Stimulated activated CD8-positive, alpha-beta memory T cell treated with anti-CD3 and anti-CD28 coated beads, Interleukin-2, amount 100 ng/mL, for 48 hours (primary cell): ENCODE data around the gene NCAPG.
"Not testable (repeated sequence)": the region's sequence is repeated elsewhere in the genome, so short reads cannot be mapped to it uniquely, and the experiment has no call there.

ENCODE experiments used
- DNase-seq, 2 donors: peaks; one replicate each; pipeline ENCODE4 v3.0.0-alpha.2; 2020; ENCODE audit warnings: low read depth in 2 of 2

The NCAPG gene

DNA sequence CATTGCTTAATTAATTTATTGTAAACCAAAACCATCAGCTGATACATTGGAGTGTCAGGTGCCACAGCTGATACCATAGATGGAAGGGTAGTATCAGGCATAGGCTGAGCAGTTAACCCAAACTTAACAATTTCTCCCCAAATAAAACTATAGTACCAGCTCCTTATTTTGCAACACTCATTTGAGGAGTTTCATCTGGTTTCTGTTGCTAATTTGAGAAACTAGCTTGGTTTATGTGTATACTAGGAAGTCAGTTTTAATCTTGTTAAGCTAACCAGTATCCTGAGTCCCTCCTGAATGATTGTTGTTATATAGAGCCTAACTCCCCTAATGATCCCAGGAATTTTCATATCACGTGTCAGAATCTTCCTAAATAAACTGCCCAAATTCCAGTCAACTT, 13.0 kb upstream of the NCAPG start:
- no peak for DNase-seq

DNA sequence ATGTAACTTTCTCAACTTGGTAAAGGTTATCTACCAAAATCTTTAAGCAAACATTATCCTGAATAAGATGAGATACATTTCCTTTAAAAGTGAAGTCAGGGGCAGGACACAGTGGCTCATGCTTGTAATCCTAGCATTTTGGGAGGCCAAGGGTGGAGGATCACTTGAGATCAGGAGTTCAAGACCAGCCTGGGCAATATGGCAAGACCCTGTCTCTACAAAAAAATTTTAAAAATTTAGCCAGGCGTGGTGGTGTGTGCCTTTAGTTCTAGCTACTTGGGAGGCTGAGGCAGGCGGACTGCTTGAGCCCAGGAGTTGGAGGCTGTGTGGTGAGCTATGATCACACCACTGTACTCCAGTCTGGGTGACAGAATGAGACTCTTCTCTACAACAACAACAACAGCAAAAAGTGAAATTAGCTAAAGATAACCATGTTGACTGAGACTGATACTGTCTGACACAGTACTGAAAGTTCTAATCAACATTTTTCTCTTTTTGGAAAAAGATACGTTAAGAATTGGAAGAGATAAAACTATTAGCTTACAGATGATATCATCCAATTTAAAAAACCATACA, 5.1 kb upstream of the NCAPG start:
- DNase-seq: no peak

DNA sequence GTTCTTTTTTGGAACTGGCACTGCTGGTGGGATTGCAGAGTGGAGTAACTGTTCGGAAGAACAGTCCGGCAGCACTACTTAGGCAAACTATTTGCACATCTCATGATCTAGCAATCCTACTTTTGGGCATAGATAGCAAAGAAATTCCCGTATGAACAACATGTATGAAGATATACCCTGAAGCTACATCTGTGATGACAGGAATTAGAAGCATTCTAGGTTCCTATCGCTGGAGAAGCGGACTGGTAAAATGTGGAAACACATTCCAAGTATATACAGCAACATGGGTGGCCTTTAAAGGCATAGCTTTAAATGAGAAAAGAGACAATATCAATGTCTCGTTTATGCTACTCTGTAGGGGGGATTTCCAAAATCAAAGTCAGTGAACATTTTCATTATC, 3.3 kb upstream of the NCAPG start:
- DNase-seq: no peak

DNA sequence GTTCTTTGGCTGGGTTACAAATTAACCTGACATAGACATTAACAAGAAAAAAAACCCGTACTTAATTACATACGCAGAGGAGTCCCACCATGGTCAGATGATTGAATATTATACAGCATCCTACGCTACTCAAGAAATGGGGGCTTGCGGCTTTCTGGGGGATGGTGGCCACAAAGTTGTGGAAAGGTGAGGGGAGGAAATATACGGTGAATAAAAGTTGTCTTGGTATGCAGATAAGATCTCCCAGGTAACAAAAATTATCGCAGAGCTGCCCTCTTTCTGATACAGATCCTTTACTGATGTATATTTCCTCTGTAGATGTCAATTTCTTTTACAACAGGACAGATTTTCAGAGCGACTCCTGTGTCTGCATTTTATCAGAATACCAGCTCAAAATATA, 1.1 kb upstream of the NCAPG start:
- no peak for DNase-seq

GRCh38 chr4:17811078-17811603, 362 bp downstream of the NCAPG start:
- no peak for DNase-seq

DNA sequence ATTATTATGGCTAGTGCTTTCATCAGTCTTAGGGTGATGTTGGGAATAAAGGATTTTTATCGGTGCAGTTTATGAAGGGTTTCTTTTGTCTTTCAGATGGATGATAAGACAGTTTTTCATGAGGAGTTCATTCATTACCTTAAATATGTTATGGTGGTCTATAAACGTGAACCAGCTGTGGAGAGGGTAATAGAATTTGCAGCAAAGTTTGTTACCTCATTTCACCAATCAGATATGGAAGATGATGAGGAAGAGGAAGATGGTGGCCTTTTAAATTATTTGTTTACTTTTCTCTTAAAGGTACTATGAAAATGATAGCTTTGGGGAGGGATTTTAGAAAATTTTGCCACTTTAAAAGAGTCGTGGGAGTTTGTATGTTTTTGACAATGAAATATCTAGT, 1.3 kb downstream of the NCAPG start:
- no peak for DNase-seq

DNA sequence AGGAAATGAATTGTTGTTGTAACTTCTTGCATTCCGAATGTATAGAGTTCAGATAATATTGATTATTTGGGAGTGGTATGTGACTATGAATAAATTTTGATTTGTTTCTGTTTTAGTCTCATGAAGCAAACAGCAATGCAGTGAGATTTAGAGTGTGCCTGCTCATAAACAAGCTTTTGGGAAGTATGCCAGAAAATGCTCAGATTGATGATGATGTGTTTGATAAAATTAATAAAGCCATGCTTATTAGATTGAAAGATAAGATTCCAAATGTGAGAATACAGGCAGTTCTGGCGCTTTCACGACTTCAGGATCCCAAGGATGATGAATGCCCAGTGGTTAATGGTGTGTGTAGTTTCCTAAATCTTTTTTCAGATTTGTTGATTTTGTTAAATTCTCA, 2.0 kb downstream of the NCAPG start:
- no peak for DNase-seq

GRCh38 chr4:17814140-17814539, 3.4 kb downstream of the NCAPG start:
- no peak for DNase-seq

- no peak for DNase-seq
These were observed 5.4 kb downstream of the NCAPG start for GRCh38 chr4:17816142-17816541.

DNA sequence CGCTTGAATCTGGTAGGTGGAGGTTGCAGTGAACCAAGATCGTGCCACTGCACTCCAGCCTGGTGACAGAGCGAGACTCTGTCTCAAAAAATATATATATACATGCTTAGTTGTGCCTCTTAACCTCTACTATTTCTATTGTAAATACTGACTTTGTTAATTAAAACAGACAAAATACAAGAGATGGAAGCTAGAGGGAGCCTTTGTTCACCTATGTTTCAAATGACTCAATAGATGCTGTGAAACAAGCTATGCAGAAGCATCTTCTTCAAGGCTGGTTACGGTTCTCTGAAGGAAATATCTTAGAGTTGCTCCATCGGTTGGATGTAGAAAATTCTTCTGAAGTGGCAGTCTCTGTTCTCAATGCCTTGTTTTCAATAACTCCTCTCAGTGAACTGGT, 6.2 kb downstream of the NCAPG start:
- DNase-seq: no peak

- DNase-seq: no peak
These were observed 13.3 kb downstream of the NCAPG start for GRCh38 chr4:17823871-17824669.

DNA sequence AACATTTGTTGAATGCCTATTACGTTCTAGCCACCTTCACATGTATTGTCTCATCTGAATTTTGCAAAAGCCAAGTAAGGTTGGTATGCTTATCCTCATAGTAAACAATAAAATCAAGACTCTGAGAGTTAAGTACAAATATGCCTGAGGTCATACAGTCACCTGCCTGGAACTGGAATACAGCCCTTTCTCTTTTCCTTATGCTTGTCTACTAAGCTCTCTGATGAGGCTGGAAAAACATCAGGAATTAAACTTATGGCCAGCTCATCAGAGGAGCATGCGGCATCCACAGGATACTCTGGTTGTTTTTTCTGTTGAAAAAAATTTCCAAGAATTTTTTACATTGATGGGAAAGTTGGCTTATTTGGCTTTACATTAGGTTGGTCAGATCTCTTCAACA, 35.5 kb downstream of the NCAPG start:
- DNase-seq: no peak

DNA sequence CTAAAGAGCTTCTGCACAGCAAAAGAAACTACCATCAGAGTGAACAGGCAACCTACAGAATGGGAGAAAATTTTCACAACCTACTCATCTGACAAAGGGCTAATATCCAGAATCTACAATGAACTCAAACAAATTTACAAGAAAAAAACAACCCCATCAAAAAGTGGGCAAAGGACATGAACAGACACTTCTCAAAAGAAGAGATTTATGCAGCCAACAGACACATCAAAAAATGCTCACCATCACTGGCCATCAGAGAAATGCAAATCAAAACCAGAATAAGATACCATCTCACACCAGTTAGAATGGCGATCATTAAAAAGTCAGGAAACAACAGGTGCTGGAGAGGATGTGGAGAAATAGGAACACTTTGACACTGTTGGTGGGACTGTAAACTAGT, 39.5 kb downstream of the NCAPG start:
- not testable (repeated sequence) for DNase-seq

GRCh38 chr4:17851959-17852358, 41.2 kb downstream of the NCAPG start:
- no peak for DNase-seq

DNA sequence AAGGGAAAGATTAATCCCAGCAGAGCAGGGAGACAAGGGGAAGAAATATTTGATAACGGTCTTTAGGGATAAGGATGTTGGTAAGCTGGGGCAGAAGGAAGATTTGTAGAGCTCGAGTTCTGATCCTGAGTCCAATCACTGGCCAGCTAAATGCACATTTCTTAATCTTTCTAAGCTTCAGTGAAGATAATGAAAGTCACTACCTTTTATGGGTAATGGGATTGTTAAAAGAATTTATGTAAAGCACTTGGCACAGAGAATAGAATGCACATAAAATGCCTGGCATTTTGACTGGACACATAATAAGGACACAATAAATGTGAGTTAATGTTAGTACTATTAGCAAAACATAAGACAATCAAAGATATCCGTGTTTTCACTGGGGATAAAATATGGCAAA, 43.3 kb downstream of the NCAPG start:
- no peak for DNase-seq

- DNase-seq: no peak
These were observed 49.1 kb downstream of the NCAPG start for GRCh38 chr4:17859793-17860406.

GRCh38 chr4:17861906-17862305, 51.1 kb downstream of the NCAPG start:
- not testable (repeated sequence) for DNase-seq

GRCh38 chr4:17865866-17866363, 55.1 kb downstream of the NCAPG start:
- no peak for DNase-seq

DNA sequence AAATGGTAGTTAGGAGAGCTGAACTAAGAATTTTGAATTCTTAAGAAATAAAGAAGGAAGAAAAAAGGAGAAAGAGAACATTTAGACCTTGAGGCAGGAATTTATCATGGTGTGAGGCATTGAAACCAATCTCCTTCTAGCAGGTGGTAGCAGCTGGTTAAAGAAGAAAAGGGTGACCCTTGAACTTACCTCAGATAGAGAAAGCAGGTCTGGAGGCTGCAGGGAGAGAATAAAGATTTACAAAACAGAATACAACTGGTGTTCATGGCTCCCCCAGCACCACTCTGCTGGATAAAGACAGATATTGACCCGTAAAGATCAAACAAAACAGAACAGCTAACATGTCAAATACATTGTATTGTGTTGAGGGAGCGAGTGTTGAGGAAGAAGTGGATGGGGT, 56.0 kb downstream of the NCAPG start:
- DNase-seq: no peak

GRCh38 chr4:17867276-17867675, 56.5 kb downstream of the NCAPG start:
- no peak for DNase-seq

- no peak for DNase-seq
These were observed 58.5 kb downstream of the NCAPG start for GRCh38 chr4:17869327-17869726.

- no peak for DNase-seq
These were observed 64.8 kb downstream of the NCAPG start for GRCh38 chr4:17875402-17876070.
